ENCODE measurements around the gene NACC2. TPM values are rescaled to one million over a fixed set of nuclear protein-coding genes. Genes with fewer than 3 reads are reported as not detected.

The NACC2 gene
- total and polyA plus RNA-seq, 9 of the 15 experiments (the other 6 are each of a cell fraction or from before 2014, with no cell fraction given) = 0.70 to 25.1 (median 5.6) TPM

DNA sequence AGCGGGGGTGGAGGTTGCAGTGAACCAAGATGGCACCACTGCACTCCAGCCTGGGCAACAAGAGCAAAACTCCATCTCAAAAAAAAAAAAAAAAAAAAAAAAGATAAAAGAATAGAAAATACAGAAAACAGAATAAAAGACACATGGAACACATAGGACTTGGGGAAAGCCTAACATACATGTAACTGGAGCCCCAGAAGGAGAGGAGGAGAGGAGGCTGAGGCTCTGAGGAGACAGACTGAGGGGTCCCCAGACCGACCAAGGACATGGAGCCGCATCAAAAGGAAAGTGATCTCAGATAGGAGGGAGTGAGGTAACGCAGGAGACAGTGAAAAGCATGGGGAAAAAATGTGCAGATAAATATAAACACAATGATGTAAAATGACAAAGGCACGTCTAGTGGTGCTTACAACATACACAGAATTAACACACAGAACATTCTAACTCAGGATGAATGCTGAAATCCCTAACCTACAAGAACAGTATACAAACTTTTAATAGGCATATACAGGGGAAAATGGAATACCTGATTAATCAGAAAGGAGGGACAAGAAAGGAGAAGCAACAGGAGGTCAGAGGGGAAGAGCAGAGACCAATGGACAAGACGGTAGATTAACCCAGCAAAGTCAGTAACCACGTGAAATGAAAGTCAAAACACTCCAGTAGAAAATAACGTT, 68.7 kb downstream of the NACC2 start (continued):
- TF ChIP-seq, protein P1, sequence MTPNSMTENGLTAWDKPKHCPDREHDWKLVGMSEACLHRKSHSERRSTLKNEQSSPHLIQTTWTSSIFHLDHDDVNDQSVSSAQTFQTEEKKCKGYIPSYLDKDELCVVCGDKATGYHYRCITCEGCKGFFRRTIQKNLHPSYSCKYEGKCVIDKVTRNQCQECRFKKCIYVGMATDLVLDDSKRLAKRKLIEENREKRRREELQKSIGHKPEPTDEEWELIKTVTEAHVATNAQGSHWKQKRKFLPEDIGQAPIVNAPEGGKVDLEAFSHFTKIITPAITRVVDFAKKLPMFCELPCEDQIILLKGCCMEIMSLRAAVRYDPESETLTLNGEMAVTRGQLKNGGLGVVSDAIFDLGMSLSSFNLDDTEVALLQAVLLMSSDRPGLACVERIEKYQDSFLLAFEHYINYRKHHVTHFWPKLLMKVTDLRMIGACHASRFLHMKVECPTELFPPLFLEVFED (CRISPR knock-in tag; conservative IDR thresholded peaks at IDR 0.05) = no peak
- no peak for TF ChIP-seq ZNF23 (CRISPR knock-in tag; IDR thresholded peaks at IDR 0.05)
- TF ChIP-seq HMGN3 (IDR thresholded peaks at IDR 0.05; ENCODE audit: borderline replicate concordance, extremely low read depth, insufficient read length, low read depth, low read length) = no peak

DNA sequence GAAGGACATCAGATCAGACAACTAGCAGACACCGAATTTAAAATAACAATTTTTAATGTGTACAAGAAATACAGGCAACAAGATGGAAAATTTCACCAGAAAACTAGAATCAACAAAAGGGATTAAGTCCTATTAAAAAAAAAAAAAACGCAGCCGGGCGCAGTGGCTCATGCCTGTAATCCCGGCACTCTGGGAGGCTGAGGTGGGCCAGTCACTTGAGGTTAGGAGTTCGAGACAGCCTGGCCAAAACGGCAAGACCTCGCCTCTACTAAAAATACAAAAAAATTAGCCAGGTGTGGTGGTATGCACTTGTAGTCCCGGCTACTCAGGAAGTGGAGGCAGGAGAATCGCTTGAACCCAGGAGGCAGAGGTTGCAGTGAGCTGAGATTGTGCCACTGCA, 69.6 kb downstream of the NACC2 start:
- BruUV-seq (replicated peaks) = no TSS peak
- H3K4me3 ChIP-seq = no peak overlapping the region
- H3K36me3 ChIP-seq (ENCODE audit: control insufficient read depth, insufficient read depth, low read length) = peaks cover 33% of the 10 kb centered on the region; the same call in 2 of the 3 replicates
- peaks cover 3% of the 10 kb centered on the region for H3K9me1 ChIP-seq (ENCODE audit: control insufficient read depth, insufficient read depth, low read length)
- H4K20me1 ChIP-seq (replicated peaks; ENCODE audit: control insufficient read depth, insufficient read depth, low read length) = no peaks in the 10 kb centered on the region
- no peaks in the 10 kb centered on the region for H3K27me3 ChIP-seq (ENCODE audit: control insufficient read depth in 2 of 2, insufficient read depth in 2 of 2, low read length in 2 of 2)
- CTCF ChIA-PET (ENCODE audit: low intra/inter-chr PET ratio) = no interaction called here
- H3K9me3 ChIP-seq (replicated peaks; ENCODE audit: control insufficient read depth, insufficient read depth, low read depth, low read length) = peaks cover 6% of the 10 kb centered on the region
- WGBS (ENCODE audit: insufficient coverage, low coverage, missing lambda C conversion rate) = 87% methylated on average over 9 of the region's 10 CpGs
- DNase-seq (ENCODE audit: extremely low read depth in 1 of 4, low spot score in 3 of 4) = no peak
- no peak overlapping the region for H3K4me2 ChIP-seq (ENCODE audit: insufficient read depth, low read length)
- peaks cover 0 to 21% of the 10 kb centered on the region in 2 experiments; a peak in 2 of 5 replicates for H3K4me1 ChIP-seq (replicated peaks in 1 of 2; ENCODE audit: control insufficient read depth in 2 of 2, insufficient read depth in 2 of 2, low read length in 2 of 2)
- ATAC-seq = no peak
- peaks cover 25% of the 10 kb centered on the region for H3K79me2 ChIP-seq (ENCODE audit: control insufficient read depth, insufficient read depth, low read length)
- in situ Hi-C loops (cut with MboI) = no loop called here
- no peak overlapping the region for H3K9ac ChIP-seq (ENCODE audit: insufficient read depth in 1 of 2, low read depth in 2 of 2, low read length in 2 of 2)
- H3K27ac ChIP-seq (ENCODE audit: extremely low read depth, low read depth, low read length) = no peak overlapping the region
- POLR2A ChIA-PET = no interaction called here
- intact Hi-C loops (cut with micrococcal nuclease) = no loop called here
- FAIRE-seq = no peak
- H2AFZ ChIP-seq (ENCODE audit: low read depth, low read length) = no peak overlapping the region
- TF ChIP-seq ZNF41 (CRISPR knock-in tag; conservative IDR thresholded peaks at IDR 0.05) (no peak), MEF2D (tag; conservative IDR thresholded peaks at IDR 0.05; ENCODE audit: low read depth) (no peak), TFAP4 (CRISPR knock-in tag; IDR thresholded peaks at IDR 0.05; ENCODE audit: borderline replicate concordance) (no peak), ZNF511 (CRISPR knock-in tag; IDR thresholded peaks at IDR 0.05) (no peak), EZH2 (IDR thresholded peaks at IDR 0.05; ENCODE audit: borderline replicate concordance, low read depth, low read length) (no peak), ATF4 (CRISPR knock-in tag; IDR thresholded peaks at IDR 0.05) (no peak), MEF2A (IDR thresholded peaks at IDR 0.05; ENCODE audit: control insufficient read depth, low read depth, low read length) (no peak), TBP (optimal IDR thresholded peaks at IDR 0.05; ENCODE audit: low read depth, low read length) (no peak)

Measured in K562 (cell line).